GM23338 (cell line): ENCODE results near the gene CCL8. TPM values are rescaled to one million over a fixed set of nuclear protein-coding genes. Genes with fewer than 3 reads are reported as not detected.

ENCODE experiments used
- ATAC-seq: fragments of 200-7000 bp; cut with Tn5 transposase; 3 replicates; pipeline ENCODE4 v1.9.1; 2020
- DNase-seq: peaks from one replicate; pipeline ENCODE4 v3.0.0-alpha.2; 2015; ENCODE audit warnings: low spot score
- H2AFZ ChIP-seq: fragments of 200-600 bp; sonication (generic); 2 replicates; pipeline ENCODE4 v1.8.0; 2016; ENCODE audit warnings: antibody characterized with exemption, mild to moderate bottlenecking, moderate library complexity
- H3F3A ChIP-seq: fragments of 200-600 bp; sonication (generic); replicated peaks from 2 replicates; pipeline ENCODE4 v1.8.0; 2017; ENCODE audit warnings: antibody characterized with exemption, mixed run types, low read depth
- H3K27ac ChIP-seq: fragments of 200-600 bp; sonication (generic); 2 replicates; pipeline ENCODE4 v1.6.1; 2016; ENCODE audit warnings: low read depth
- H3K27me3 ChIP-seq: fragments of 200-600 bp; sonication (generic); 2 replicates; pipeline ENCODE4 v1.8.0; 2016; ENCODE audit warnings: mild to moderate bottlenecking, mixed run types, moderate library complexity; ENCODE audit not compliant: insufficient read depth
- H3K36me3 ChIP-seq: fragments of 200-600 bp; sonication (generic); 2 replicates; pipeline ENCODE4 v1.8.0; 2016; ENCODE audit warnings: mild to moderate bottlenecking; ENCODE audit not compliant: insufficient read depth
- H3K4me1 ChIP-seq: fragments of 200-600 bp; sonication (generic); 2 replicates; pipeline ENCODE4 v1.8.0; 2016; ENCODE audit warnings: mild to moderate bottlenecking, moderate library complexity; ENCODE audit not compliant: insufficient read depth
- H3K4me2 ChIP-seq: fragments of 200-600 bp; sonication (generic); 2 replicates; pipeline ENCODE4 v1.7.1; 2017; ENCODE audit warnings: mixed run types
- H3K4me3 ChIP-seq: fragments of 200-600 bp; sonication (generic); 2 replicates; pipeline ENCODE4 v1.6.1; 2016; ENCODE audit warnings: mixed run types
- H3K79me2 ChIP-seq: fragments of 200-600 bp; sonication (generic); replicated peaks from 2 replicates; pipeline ENCODE4 v1.8.0; 2017; ENCODE audit warnings: mild to moderate bottlenecking; ENCODE audit not compliant: insufficient read depth
- H3K9me2 ChIP-seq: fragments of 200-600 bp; sonication (generic); 2 replicates; pipeline ENCODE4 v1.8.0; 2017; ENCODE audit not compliant: insufficient read depth
- H4K20me1 ChIP-seq: fragments of 200-600 bp; sonication (generic); replicated peaks from 2 replicates; pipeline ENCODE4 v1.8.0; 2017; ENCODE audit warnings: mild to moderate bottlenecking; ENCODE audit not compliant: insufficient read depth
- H3K27ac Mint-ChIP-seq: 2 replicates; pipeline ENCODE4 v1.8.0; 2020; ENCODE audit warnings: inconsistent platforms, mild to moderate bottlenecking, moderate library complexity, mixed read lengths
- H3K27me3 Mint-ChIP-seq: 3 replicates; pipeline ENCODE4 v1.8.0; 2022; ENCODE audit warnings: low read depth, mild to moderate bottlenecking, moderate library complexity, mixed read lengths, inconsistent platforms; ENCODE audit not compliant: insufficient read depth, poor library complexity
- H3K36me3 Mint-ChIP-seq: 3 replicates; pipeline ENCODE4 v1.8.0; 2021; ENCODE audit warnings: low read depth, mild to moderate bottlenecking, inconsistent platforms, moderate library complexity, mixed read lengths
- H3K4me1 Mint-ChIP-seq: 3 replicates; pipeline ENCODE4 v1.8.0; 2020; ENCODE audit warnings: mild to moderate bottlenecking, inconsistent platforms, mixed read lengths
- H3K4me3 Mint-ChIP-seq: 3 replicates; pipeline ENCODE4 v1.8.0; 2021; ENCODE audit warnings: moderate library complexity, mild to moderate bottlenecking, inconsistent platforms, mixed read lengths
- H3K9me3 Mint-ChIP-seq: 3 replicates; pipeline ENCODE4 v1.8.0; 2020; ENCODE audit warnings: moderate library complexity, mild to moderate bottlenecking, inconsistent platforms, mixed read lengths
- CREB1 ChIP-seq: fragments of 250-450 bp; sonication (Bioruptor Pico); IDR thresholded peaks from 2 replicates; pipeline ENCODE4 v1.5.0; 2020; ENCODE audit warnings: low read depth, mild to moderate bottlenecking, moderate library complexity
- CTCF ChIP-seq, 2 experiments: fragments of 200-600 bp in 1 of 2; sonication (generic) in 1 of 2; conservative IDR thresholded peaks; 2 replicates each; pipeline versions ENCODE4 v1.5.1 to v1.6.1; 2016 to 2017; ENCODE audit warnings: antibody characterized with exemption in 2 of 2, low read depth in 2 of 2, mild to moderate bottlenecking in 2 of 2, moderate library complexity in 1 of 2
- ETS1 ChIP-seq: IDR thresholded peaks from 2 replicates; pipeline ENCODE4 v1.6.1; 2016; ENCODE audit warnings: antibody characterized with exemption
- EZH2 ChIP-seq: fragments of 200-600 bp; sonication (generic); IDR thresholded peaks from one replicate; pipeline ENCODE4 v1.8.0; 2017; ENCODE audit warnings: antibody characterized with exemption, mild to moderate bottlenecking, low read depth; ENCODE audit not compliant: unreplicated experiment
- EZH2phosphoT487 ChIP-seq: fragments of 200-600 bp; sonication (generic); IDR thresholded peaks from one replicate; pipeline ENCODE4 v1.8.1; 2018; ENCODE audit warnings: antibody characterized with exemption; ENCODE audit not compliant: unreplicated experiment
- JUNB ChIP-seq: IDR thresholded peaks from one replicate; pipeline ENCODE4 v1.6.1; 2016; ENCODE audit warnings: antibody characterized with exemption; ENCODE audit not compliant: unreplicated experiment
- NANOG ChIP-seq: IDR thresholded peaks from 2 replicates; pipeline ENCODE4 v1.6.1; 2016; ENCODE audit warnings: antibody characterized with exemption, borderline replicate concordance
- POLR2AphosphoS5 ChIP-seq: IDR thresholded peaks from 2 replicates; pipeline ENCODE4 v1.6.1; 2016; ENCODE audit warnings: antibody characterized with exemption, low read depth
- REST ChIP-seq: IDR thresholded peaks from one replicate; pipeline ENCODE4 v1.6.1; 2018; ENCODE audit warnings: antibody characterized with exemption; ENCODE audit not compliant: unreplicated experiment
- STAT1 ChIP-seq: IDR thresholded peaks from one replicate; pipeline ENCODE4 v1.6.1; 2016; ENCODE audit warnings: antibody characterized with exemption; ENCODE audit not compliant: unreplicated experiment
- ZNF114 ChIP-seq: fragments of 250-450 bp; sonication (Bioruptor Pico); IDR thresholded peaks from 2 replicates; pipeline ENCODE4 v1.5.0; 2020; ENCODE audit warnings: mild to moderate bottlenecking, moderate library complexity
- ZNF331 ChIP-seq: fragments of 250-450 bp; sonication (Bioruptor Pico); IDR thresholded peaks from 2 replicates; pipeline ENCODE4 v1.5.0; 2020; ENCODE audit warnings: low read depth, mild to moderate bottlenecking, moderate library complexity
- ZNF462 ChIP-seq: fragments of 250-450 bp; sonication (Bioruptor Pico); IDR thresholded peaks from 2 replicates; pipeline ENCODE4 v1.5.0; 2020; ENCODE audit warnings: mild to moderate bottlenecking, moderate library complexity
- polyA plus RNA-seq: library from polyadenylated mRNA; unstranded; fragments of >200 nt; fragmentation: Nextera tagmentation; extraction: Ambion mirVana; gene quantifications from 2 replicates; pipeline ENCODE4 v1.2.1, GENCODE V29; 2016
- total RNA-seq: library from RNA; depleted of rRNA; stranded (reverse); fragments of >200 nt; shearing (Covaris generic); gene quantifications from 2 replicates; pipeline ENCODE4 v1.2.3, GENCODE V29; 2014

CCL8 gene
- total and polyA plus RNA-seq, 2 experiments from 2014 or later, result not detected

GRCh38 chr17:34303606-34304005 is 15.6 kb upstream of the CCL8 start (continued):
- no peak for TF ChIP-seq ZNF462
- no peak for TF ChIP-seq EZH2
- no peak for TF ChIP-seq JUNB
- TF ChIP-seq NANOG, result no peak
- no peak for TF ChIP-seq CTCF (conservative IDR thresholded peaks at IDR 0.05; ENCODE audit: low read depth in 2 of 2)
- TF ChIP-seq ZNF114, result no peak
- no peak for TF ChIP-seq ZNF331

GRCh38 chr17:34305061-34305460 is 14.2 kb upstream of the CCL8 start:
- H3K36me3 Mint-ChIP-seq, result no peaks in the 10 kb centered on the region
- H3K4me1 ChIP-seq, result no peaks in the 10 kb centered on the region
- no peaks in the 10 kb centered on the region for H3K79me2 ChIP-seq
- DNase-seq (no peak), ATAC-seq (no peak)
- H3K36me3 ChIP-seq, result no peaks in the 10 kb centered on the region
- no peaks in the 10 kb centered on the region for H4K20me1 ChIP-seq
- no peaks in the 10 kb centered on the region for H3F3A ChIP-seq
- no peak overlapping the region for H2AFZ ChIP-seq
- H3K27me3 ChIP-seq, result no peaks in the 10 kb centered on the region
- no peak overlapping the region for H3K27ac Mint-ChIP-seq
- H3K4me3 ChIP-seq, result no peak overlapping the region
- H3K27me3 Mint-ChIP-seq, result no peaks in the 10 kb centered on the region
- no peaks in the 10 kb centered on the region for H3K9me2 ChIP-seq
- H3K4me3 Mint-ChIP-seq, result no peak overlapping the region
- no peak overlapping the region for H3K4me2 ChIP-seq
- no peaks in the 10 kb centered on the region for H3K9me3 Mint-ChIP-seq
- no peak overlapping the region for H3K27ac ChIP-seq
- H3K4me1 Mint-ChIP-seq, result no peaks in the 10 kb centered on the region
- no peak for TF ChIP-seq REST
- TF ChIP-seq CREB1, result no peak
- no peak for TF ChIP-seq EZH2
- TF ChIP-seq EZH2phosphoT487, result no peak
- no peak for TF ChIP-seq ETS1
- no peak for TF ChIP-seq POLR2AphosphoS5
- TF ChIP-seq JUNB, result no peak
- no peak for TF ChIP-seq STAT1
